HFFc6 (cell line): ENCODE measurements around the gene DDX1. TPM values are rescaled to one million over a fixed set of nuclear protein-coding genes. Genes with fewer than 3 reads are reported as not detected.

Experiments
- DNase-seq: peaks from one replicate; pipeline ENCODE4 v3.0.0-alpha.2; 2018
- H3K27ac Mint-ChIP-seq: 2 replicates; pipeline ENCODE4 v1.8.0; 2020; ENCODE audit warnings: mild to moderate bottlenecking, mixed read lengths
- H3K27me3 Mint-ChIP-seq: 2 replicates; pipeline ENCODE4 v1.8.0; 2021; ENCODE audit warnings: mild to moderate bottlenecking, moderate library complexity, mixed read lengths; ENCODE audit not compliant: insufficient read depth
- H3K36me3 Mint-ChIP-seq: 2 replicates; pipeline ENCODE4 v1.8.0; 2021; ENCODE audit warnings: low read depth, mixed read lengths
- H3K4me1 Mint-ChIP-seq: 2 replicates; pipeline ENCODE4 v1.8.0; 2020; ENCODE audit warnings: low read depth, mixed read lengths
- H3K4me3 Mint-ChIP-seq: 2 replicates; pipeline ENCODE4 v1.8.0; 2020; ENCODE audit warnings: mild to moderate bottlenecking, moderate library complexity, mixed read lengths
- H3K9me3 Mint-ChIP-seq: 2 replicates; pipeline ENCODE4 v1.8.0; 2020; ENCODE audit warnings: mild to moderate bottlenecking, mixed read lengths
- CTCF ChIP-seq: fragments of 200-600 bp; sonication (generic); IDR thresholded peaks from 2 replicates; pipeline ENCODE4 v1.5.0; 2021; ENCODE audit warnings: antibody characterized with exemption, mild to moderate bottlenecking
- total RNA-seq, 6 experiments: library from RNA; stranded (reverse); fragmentation: NEBNext Ultra II Directional; extraction: Animal tissue kit (Norgen Biotek cat#: 25700); gene quantifications; 2 replicates in 1 of 6; 3 replicates in 5 of 6; pipeline ENCODE4 v1.2.3, GENCODE V29; 2021

DDX1 gene
- total RNA-seq, 6 experiments from 2014 or later = 111 to 123 (median 113) TPM

GRCh38 chr2:15582710-15583357, 8.8 kb upstream of the DDX1 start:
- H3K27me3 Mint-ChIP-seq = no peaks in the 10 kb centered on the region; the same call in 1 of the 2 replicates
- no peaks in the 10 kb centered on the region for H3K9me3 Mint-ChIP-seq
- TF ChIP-seq CTCF = no peak
- H3K4me3 Mint-ChIP-seq = peak overlapping the region; percentile 20; the same call in 1 of the 2 replicates
- no peaks in the 10 kb centered on the region for H3K36me3 Mint-ChIP-seq
- no peak overlapping the region for H3K27ac Mint-ChIP-seq
- peaks cover 18% of the 10 kb centered on the region for H3K4me1 Mint-ChIP-seq
- no peak for DNase-seq

GRCh38 chr2:15583826-15584225, 7.8 kb upstream of the DDX1 start:
- Mint-ChIP-seq H3K9me3 (no peaks in the 10 kb centered on the region), H3K27ac (no peak overlapping the region), H3K36me3 (no peaks in the 10 kb centered on the region), H3K27me3 (no peaks in the 10 kb centered on the region; the same call in 1 of the 2 replicates), H3K4me1 (peaks cover 17% of the 10 kb centered on the region), H3K4me3 (no peak overlapping the region)
- TF ChIP-seq CTCF = no peak
- no peak for DNase-seq

GRCh38 chr2:15584316-15584715, 7.4 kb upstream of the DDX1 start:
- TF ChIP-seq CTCF = no peak
- no peaks in the 10 kb centered on the region; the same call in 1 of the 2 replicates for H3K27me3 Mint-ChIP-seq

GRCh38 chr2:15584767-15585469, 6.8 kb upstream of the DDX1 start:
- H3K36me3 Mint-ChIP-seq = no peaks in the 10 kb centered on the region
- H3K4me3 Mint-ChIP-seq = no peak overlapping the region
- no peak for TF ChIP-seq CTCF
- DNase-seq = peak; percentile 4
- H3K27ac Mint-ChIP-seq = no peak overlapping the region
- H3K9me3 Mint-ChIP-seq = no peaks in the 10 kb centered on the region
- H3K4me1 Mint-ChIP-seq = peaks cover 6% of the 10 kb centered on the region; the same call in 1 of the 2 replicates
- no peaks in the 10 kb centered on the region; the same call in 1 of the 2 replicates for H3K27me3 Mint-ChIP-seq

More at GRCh38 chr2:15584316-15584715, 7.4 kb upstream of the DDX1 start:
- Mint-ChIP-seq H3K27ac (no peak overlapping the region), H3K4me3 (no peak overlapping the region), H3K36me3 (no peaks in the 10 kb centered on the region), H3K9me3 (no peaks in the 10 kb centered on the region), H3K4me1 (peaks cover 12% of the 10 kb centered on the region)
- DNase-seq = no peak

GRCh38 chr2:15588329-15588919, 3.2 kb upstream of the DDX1 start:
- TF ChIP-seq CTCF = peak; percentile 88
- peak; percentile 53 for DNase-seq
- Mint-ChIP-seq H3K27ac (no peak overlapping the region), H3K4me1 (peaks cover 15% of the 10 kb centered on the region), H3K36me3 (no peaks in the 10 kb centered on the region), H3K9me3 (no peaks in the 10 kb centered on the region), H3K4me3 (no peak overlapping the region), H3K27me3 (no peaks in the 10 kb centered on the region; the same call in 1 of the 2 replicates)
